GM12878 (cell line): ENCODE data around the gene HCFC1R1. TPM values are rescaled to one million over a fixed set of nuclear protein-coding genes. Genes with fewer than 3 reads are reported as not detected.

ENCODE experiments used
- ATAC-seq: fragments of 200-7000 bp; cut with Tn5 transposase; 3 replicates; pipeline ENCODE4 v1.9.1; 2020; ENCODE audit warnings: mild to moderate bottlenecking, moderate library complexity
- BruUV-seq: library from RNA; stranded (reverse); fragments of 400-500 nt; replicated peaks from 2 replicates; lab custom pipeline; 2021; lab: Mats Ljungman, UMichigan
- CTCF ChIA-PET: fragments of 300-600 bp; sonication (Branson Sonifier 250); formaldehyde crosslinking; extraction: SDS; loops from one replicate; lab custom pipeline; 2021; ENCODE audit warnings: inconsistent platforms; lab: Yijun Ruan, JAX
- POLR2A ChIA-PET: fragments of 350-600 bp; formaldehyde crosslinking; extraction: SDS; loops from one replicate; lab custom pipeline; 2021; ENCODE audit warnings: inconsistent platforms; lab: Charles Lee
- RAD21 ChIA-PET: fragments of 300-600 bp; sonication (Branson Sonifier 250); formaldehyde crosslinking; loops from one replicate; lab custom pipeline; 2023; ENCODE audit warnings: antibody characterized with exemption; ENCODE audit not compliant: unreplicated experiment; lab: Charles Lee
- SMC1A ChIA-PET: fragments of 300-600 bp; sonication (Branson Sonifier 250); formaldehyde crosslinking; loops from one replicate; lab custom pipeline; 2023; ENCODE audit not compliant: unreplicated experiment, uncharacterized antibody; lab: Charles Lee
- DNase-seq: peaks from one replicate; pipeline ENCODE4 v3.0.0-alpha.2; 2011; ENCODE audit warnings: low read depth, low spot score
- FAIRE-seq: peaks from 3 replicates; lab custom pipeline; 2011; peaks lifted over from hg19 to GRCh38; lab: Jason Lieb, UNC
- H2AFZ ChIP-seq: 2 replicates; pipeline ENCODE4 v1.6.0; 2011; ENCODE audit warnings: low read depth, low read length, control low read depth; ENCODE audit not compliant: control insufficient read depth
- H3K27ac ChIP-seq: 2 replicates; pipeline ENCODE4 v1.5.1; 2011; ENCODE audit warnings: control low read depth; ENCODE audit not compliant: control insufficient read depth, insufficient read depth
- H3K27me3 ChIP-seq, 2 experiments: replicated peaks in 1 of 2; 2 replicates each; pipeline versions ENCODE4 v1.6.0 to v1.6.1; 2011; ENCODE audit warnings: low read length in 1 of 2; ENCODE audit not compliant: control insufficient read depth in 2 of 2, insufficient read depth in 2 of 2
- H3K36me3 ChIP-seq, 2 experiments: 2 replicates each; pipeline ENCODE4 v1.5.1; 2011; ENCODE audit warnings: low read length in 1 of 2; ENCODE audit not compliant: control insufficient read depth in 2 of 2, insufficient read depth in 2 of 2
- H3K4me1 ChIP-seq: 2 replicates; pipeline ENCODE4 v1.6.1; 2011; ENCODE audit warnings: mild to moderate bottlenecking, low read length, moderate library complexity, mixed read lengths; ENCODE audit not compliant: control insufficient read depth, insufficient read depth
- H3K4me2 ChIP-seq: 2 replicates; pipeline ENCODE4 v1.6.0; 2011; ENCODE audit warnings: control low read depth; ENCODE audit not compliant: control insufficient read depth, insufficient read depth
- H3K4me3 ChIP-seq: fragments of 200-600 bp; sonication (generic); 2 replicates; pipeline ENCODE4 v1.5.1; 2016
- H3K79me2 ChIP-seq: 2 replicates; pipeline ENCODE4 v1.6.0; 2011; ENCODE audit warnings: low read length; ENCODE audit not compliant: control insufficient read depth, insufficient read depth
- H3K9ac ChIP-seq: 2 replicates; pipeline ENCODE4 v1.8.0; 2011; ENCODE audit warnings: low read length, control low read depth, mixed read lengths; ENCODE audit not compliant: control insufficient read depth, insufficient read depth
- H3K9me3 ChIP-seq: replicated peaks from 3 replicates; pipeline ENCODE4 v1.5.1; 2011; ENCODE audit warnings: mild to moderate bottlenecking, low read length; ENCODE audit not compliant: control insufficient read depth, insufficient read depth
- H4K20me1 ChIP-seq: 2 replicates; pipeline ENCODE4 v1.6.0; 2011; ENCODE audit not compliant: control insufficient read depth, insufficient read depth
- CREB1 ChIP-seq: IDR thresholded peaks from 2 replicates; pipeline ENCODE4 v1.6.1; 2012; ENCODE audit warnings: low read depth, mild to moderate bottlenecking, inconsistent platforms
- EED ChIP-seq: sonication (generic); IDR thresholded peaks from 2 replicates; pipeline ENCODE4 v1.6.1; 2016; ENCODE audit warnings: antibody characterized with exemption, low read depth
- ELK1 ChIP-seq: IDR thresholded peaks from 2 replicates; pipeline ENCODE4 v1.6.1; 2012; ENCODE audit warnings: low read depth, low read length, improper control_type of control experiment
- LARP7 ChIP-seq: fragments of 450-650 bp; IDR thresholded peaks from 2 replicates; pipeline ENCODE4 v1.6.1; 2017; ENCODE audit warnings: mild to moderate bottlenecking
- MAX ChIP-seq: IDR thresholded peaks from 2 replicates; pipeline ENCODE4 v1.6.1; 2012; ENCODE audit warnings: low read depth, low read length, improper control_type of control experiment
- MEF2A ChIP-seq: IDR thresholded peaks from 2 replicates; pipeline ENCODE4 v1.6.1; 2011; ENCODE audit warnings: low read depth, mild to moderate bottlenecking, low read length, moderate library complexity; ENCODE audit not compliant: insufficient read depth
- MXI1 ChIP-seq: fragments of 150-350 bp; IDR thresholded peaks from 2 replicates; pipeline ENCODE4 v1.6.1; 2011; ENCODE audit warnings: low read depth, mild to moderate bottlenecking, inconsistent platforms, low read length, improper control_type of control experiment
- MYB ChIP-seq: fragments of 150-350 bp; IDR thresholded peaks from 2 replicates; pipeline ENCODE4 v1.6.1; 2014; ENCODE audit warnings: mild to moderate bottlenecking, low read depth, low read length, borderline replicate concordance
- NR2C1 ChIP-seq: fragments of 450-650 bp; IDR thresholded peaks from 2 replicates; pipeline ENCODE4 v1.6.1; 2017; ENCODE audit warnings: antibody characterized with exemption, mild to moderate bottlenecking, moderate library complexity
- NR2C2 ChIP-seq: IDR thresholded peaks from 2 replicates; pipeline ENCODE4 v1.6.1; 2011; ENCODE audit warnings: borderline replicate concordance, low read depth; ENCODE audit not compliant: control insufficient read depth, insufficient read length
- POLR2AphosphoS2 ChIP-seq: IDR thresholded peaks from 2 replicates; pipeline ENCODE4 v1.6.1; 2011; ENCODE audit warnings: low read depth, mild to moderate bottlenecking, low read length, improper control_type of control experiment, moderate library complexity
- SMC3 ChIP-seq: IDR thresholded peaks from 2 replicates; pipeline ENCODE4 v1.6.1; 2011; ENCODE audit warnings: low read length, improper control_type of control experiment, borderline replicate concordance
- SUPT20H ChIP-seq: IDR thresholded peaks from 2 replicates; pipeline ENCODE4 v1.6.1; 2011; ENCODE audit warnings: low read depth, mild to moderate bottlenecking, low read length, moderate library complexity, borderline replicate concordance; ENCODE audit not compliant: control insufficient read depth
- TCF3 ChIP-seq: IDR thresholded peaks from 2 replicates; pipeline ENCODE4 v1.6.1; 2012; ENCODE audit warnings: low read depth, mild to moderate bottlenecking, low read length, borderline replicate concordance; ENCODE audit not compliant: insufficient read depth
- TCF7 ChIP-seq: IDR thresholded peaks from 2 replicates; pipeline ENCODE4 v1.6.1; 2014; ENCODE audit warnings: antibody characterized with exemption, borderline replicate concordance
- WRNIP1 ChIP-seq: IDR thresholded peaks from 2 replicates; pipeline ENCODE4 v1.6.1; 2011; ENCODE audit warnings: low read depth, low read length, improper control_type of control experiment, borderline replicate concordance
- WGBS: methylation state at CpG from one replicate; pipeline ENCODE4 v1.1.6; 2016; ENCODE audit warnings: low lambda C conversion rate; ENCODE audit not compliant: insufficient replicate concordance, insufficient coverage; ENCODE audit errors: missing lambda C conversion rate; 5-methylcytosine and 5-hydroxymethylcytosine counted together
- in situ Hi-C: fragments of 300-500 bp; cut with MboI; formaldehyde crosslinking; loops from 9 replicates; pipeline ENCODE4 v1.14.3; 2018; ENCODE audit warnings: mixed read lengths
- intact Hi-C: fragments of 100-400 bp; cut with micrococcal nuclease; formaldehyde crosslinking; loops from one replicate; pipeline ENCODE4 v1.14.2; 2022; ENCODE audit not compliant: unreplicated experiment
- polyA plus RNA-seq, 11 experiments: library from polyadenylated mRNA; depleted of rRNA in 4 of 11; unstranded in 6 of 11; stranded (reverse) in 5 of 11; fragments of >200 nt; fragmentation: Nextera tagmentation in 4 of 11; fragmentation: Illumina TruSeq in 1 of 11; extraction: Ambion mirVana in 4 of 11; extraction: Trizol in 1 of 11; gene quantifications; 1 replicate in 1 of 11; 2 replicates in 10 of 11; pipeline versions ENCODE4 v1.2.1 to v1.2.3, GENCODE V29; 2011 to 2016; ENCODE audit warnings: inconsistent platforms in 2 of 11, missing spikeins in 2 of 11, low read depth in 1 of 11
- total RNA-seq, 4 experiments: library from RNA; depleted of rRNA in 3 of 4; stranded (reverse); fragments of >200 nt in 3 of 4; fragmentation: Illumina TruSeq in 1 of 4; extraction: Trizol in 1 of 4; gene quantifications; 2 replicates each; pipeline versions ENCODE4 v1.2.1 to v1.2.3, GENCODE V29; 2013 to 2021

HCFC1R1 gene
- total and polyA plus RNA-seq, 10 of the 15 experiments (the other 5 are each of a cell fraction or from before 2014, with no cell fraction given) = 2.8 to 42.5 (median 20.4) TPM

DNA sequence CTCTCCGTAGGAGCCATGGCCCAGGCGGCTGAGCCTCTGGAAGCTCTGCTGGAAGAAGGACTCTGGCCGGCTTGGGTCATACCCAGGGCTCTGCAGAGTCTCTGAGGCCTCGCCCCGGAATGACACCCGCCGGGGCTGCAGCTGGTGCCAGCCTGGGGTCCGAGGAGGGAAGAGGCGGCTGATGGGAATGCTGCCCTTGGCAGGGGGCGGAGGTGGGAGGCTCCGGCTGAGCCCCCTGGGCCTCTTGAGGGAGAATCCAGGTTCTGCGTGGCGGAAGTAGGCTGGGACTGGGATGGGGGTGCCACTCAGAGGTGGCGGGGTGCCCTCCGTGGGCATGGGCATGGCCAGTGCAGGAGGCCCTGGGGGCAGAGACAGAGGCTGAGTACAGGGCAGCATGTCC lies 47.1 kb downstream of the HCFC1R1 start:
- CTCF ChIA-PET = interaction anchor here (1.8 kb wide), 1 partner anchor 50 kb away, joined by 7 read pairs; no protein-coding TSS in a partner anchor

More for the DNA sequence above, 47.1 kb downstream of the HCFC1R1 start:
- ChIA-PET POLR2A (interaction anchor here (1.3 kb wide), 1 partner anchor 11 kb away, joined by 3 read pairs; no protein-coding TSS in a partner anchor), SMC1A (interaction anchor here (1.8 kb wide), 1 partner anchor 14 kb away, joined by 3 read pairs; no protein-coding TSS in a partner anchor), RAD21 (no interaction called here)
- no TSS peak for BruUV-seq
- H3K4me1 ChIP-seq = peaks cover 7% of the 10 kb centered on the region
- H3K9ac ChIP-seq = no peak overlapping the region
- H3K4me2 ChIP-seq = no peak overlapping the region
- H3K27me3 ChIP-seq = no peaks in the 10 kb centered on the region
- no peak overlapping the region for H3K27ac ChIP-seq
- H3K4me3 ChIP-seq = no peak overlapping the region
- intact Hi-C loops = no loop called here
- H4K20me1 ChIP-seq = no peaks in the 10 kb centered on the region
- FAIRE-seq = no peak
- in situ Hi-C loops = no loop called here
- peaks cover 11% of the 10 kb centered on the region for H3K79me2 ChIP-seq
- no peak for ATAC-seq
- H3K36me3 ChIP-seq = peaks cover 4 to 18% of the 10 kb centered on the region in 2 experiments; a peak in 3 of 4 replicates
- WGBS = 94% methylated on average over 15 of the region's 15 CpGs
- no peak overlapping the region for H2AFZ ChIP-seq
- no peaks in the 10 kb centered on the region for H3K9me3 ChIP-seq
- DNase-seq = no peak
- TF ChIP-seq LARP7 (no peak), MYB (no peak), MXI1 (no peak), SMC3 (no peak), ELK1 (no peak), POLR2AphosphoS2 (no peak), TCF7 (no peak), EED (no peak), NR2C1 (no peak), NR2C2 (no peak), MEF2A (no peak), SUPT20H (no peak), TCF3 (no peak), CREB1 (no peak), WRNIP1 (no peak), MAX (no peak)
